ENCODE results near the gene MCTP1. TPM values are rescaled to one million over a fixed set of nuclear protein-coding genes. Genes with fewer than 3 reads are reported as not detected.

Gene MCTP1
- total RNA-seq, 4 donors from 2014 or later = 44.7 to 88.7 (median 74.3) TPM

- TF ChIP-seq CTCF (IDR thresholded peaks at IDR 0.05; ENCODE audit: low read depth) = no peak
Measured at GRCh38 chr5:94972268-94972667, 312.6 kb downstream of the MCTP1 start.

- no peak for TF ChIP-seq CTCF (IDR thresholded peaks at IDR 0.05; ENCODE audit: low read depth)
Measured at GRCh38 chr5:94969174-94969573, 315.7 kb downstream of the MCTP1 start.

- no peak for TF ChIP-seq CTCF (IDR thresholded peaks at IDR 0.05; ENCODE audit: low read depth)
Measured at GRCh38 chr5:94968507-94969095, 316.3 kb downstream of the MCTP1 start.

- no peak for TF ChIP-seq CTCF (IDR thresholded peaks at IDR 0.05; ENCODE audit: low read depth)
Measured at GRCh38 chr5:94967525-94967924, 317.4 kb downstream of the MCTP1 start.

GRCh38 chr5:94945656-94946055 lies 339.2 kb downstream of the MCTP1 start:
- no peak for TF ChIP-seq CTCF (IDR thresholded peaks at IDR 0.05; ENCODE audit: low read depth)

- no peak for TF ChIP-seq CTCF (IDR thresholded peaks at IDR 0.05; ENCODE audit: low read depth)
Measured at GRCh38 chr5:94944160-94944559, 340.7 kb downstream of the MCTP1 start.

- TF ChIP-seq CTCF (IDR thresholded peaks at IDR 0.05; ENCODE audit: low read depth) = no peak
Measured at GRCh38 chr5:94941122-94941755, 343.7 kb downstream of the MCTP1 start.
